GM12874 (cell line): Measurements from ENCODE around the gene PIGBOS1.

Source experiments
- CTCF ChIP-seq: IDR thresholded peaks from 2 replicates; pipeline ENCODE4 v1.5.1; 2011; ENCODE audit warnings: low read depth, mild to moderate bottlenecking, control low read depth, low read length, moderate library complexity; ENCODE audit not compliant: insufficient read depth

PIGBOS1 gene

GRCh38 chr15:55318588-55319494, at the start of gene PIGBOS1, which contains the start of gene PIGB:
PIGBOS1 (minus strand) TSS chr15:55319123; CDS start chr15:55317792, 1,331 bp downstream.
PIGB (plus strand) TSS chr15:55319222; CDS start chr15:55319251, 29 bp downstream.
- no peak for TF ChIP-seq CTCF

- no peak for TF ChIP-seq CTCF
These were observed 48.1 kb upstream of the PIGBOS1 start for GRCh38 chr15:55366981-55367380.

GRCh38 chr15:55362641-55363040, 43.7 kb upstream of the PIGBOS1 start:
- TF ChIP-seq CTCF, result no peak

- TF ChIP-seq CTCF, result no peak
These were observed 42.1 kb upstream of the PIGBOS1 start for GRCh38 chr15:55361048-55361447.

- TF ChIP-seq CTCF, result no peak
These were observed 41.3 kb upstream of the PIGBOS1 start for GRCh38 chr15:55360256-55360655.

GRCh38 chr15:55358471-55358870, 39.5 kb upstream of the PIGBOS1 start:
- no peak for TF ChIP-seq CTCF

- TF ChIP-seq CTCF, result no peak
These were observed 38.9 kb upstream of the PIGBOS1 start for GRCh38 chr15:55357774-55358173.
